Hindlimb muscle (tissue), 1 donor: ENCODE data around the gene RPS23. TPM values are rescaled to one million over a fixed set of nuclear protein-coding genes. Genes with fewer than 3 reads are reported as not detected.

Experiments
- DNase-seq: peaks from one replicate; pipeline ENCODE4 v3.0.0-alpha.2; 2013
- polyA plus RNA-seq: library from polyadenylated mRNA; unstranded; fragments of 120-200 nt; gene quantifications from one replicate; pipeline ENCODE4 v1.2.1, GENCODE V29; 2013; ENCODE audit not compliant: insufficient read length

Gene RPS23
- polyA plus RNA-seq, result 3,062 TPM

GRCh38 chr5:82277987-82278710 lies at the start of gene RPS23:
TSS of gene RPS23 (minus strand) at chr5:82278354. CDS start at chr5:82278323, 31 bp downstream.
- DNase-seq, result peak; percentile 93

- DNase-seq, result no peak
Measured at GRCh38 chr5:82327941-82328340, 49.8 kb upstream of the RPS23 start.

GRCh38 chr5:82325996-82326395 lies 47.8 kb upstream of the RPS23 start:
- DNase-seq, result no peak

- no peak for DNase-seq
Measured at GRCh38 chr5:82325155-82325554, 47.0 kb upstream of the RPS23 start.

- DNase-seq, result no peak
Measured at GRCh38 chr5:82320966-82321365, 42.8 kb upstream of the RPS23 start.

GRCh38 chr5:82319651-82320376 lies 41.7 kb upstream of the RPS23 start:
- DNase-seq, result no peak

- no peak for DNase-seq
Measured at GRCh38 chr5:82319192-82319591, 41.0 kb upstream of the RPS23 start.

- no peak for DNase-seq
Measured at GRCh38 chr5:82314964-82315758, 37.0 kb upstream of the RPS23 start.

GRCh38 chr5:82313016-82313415 lies 34.9 kb upstream of the RPS23 start:
- DNase-seq, result no peak

- DNase-seq, result peak; percentile 79
Measured at GRCh38 chr5:82312373-82312856, 34.3 kb upstream of the RPS23 start.

GRCh38 chr5:82309091-82309531 lies 31.0 kb upstream of the RPS23 start:
- no peak for DNase-seq

- no peak for DNase-seq
Measured at GRCh38 chr5:82308416-82308815, 30.3 kb upstream of the RPS23 start.

- DNase-seq, result no peak
Measured at GRCh38 chr5:82307451-82307850, 29.3 kb upstream of the RPS23 start.

GRCh38 chr5:82306151-82306550 lies 28.0 kb upstream of the RPS23 start:
- no peak for DNase-seq

GRCh38 chr5:82301190-82301589 lies 23.0 kb upstream of the RPS23 start:
- no peak for DNase-seq

- DNase-seq, result no peak
Measured at GRCh38 chr5:82298668-82299067, 20.5 kb upstream of the RPS23 start.

GRCh38 chr5:82297711-82298110 lies 19.6 kb upstream of the RPS23 start:
- no peak for DNase-seq

GRCh38 chr5:82296929-82297328 lies 18.8 kb upstream of the RPS23 start:
- DNase-seq, result no peak

- DNase-seq, result no peak
Measured at GRCh38 chr5:82295959-82296531, 17.9 kb upstream of the RPS23 start.

- no peak for DNase-seq
Measured at GRCh38 chr5:82295144-82295543, 17.0 kb upstream of the RPS23 start.

GRCh38 chr5:82291420-82291819 lies 13.3 kb upstream of the RPS23 start:
- DNase-seq, result no peak

- no peak for DNase-seq
Measured at GRCh38 chr5:82290908-82291307, 12.8 kb upstream of the RPS23 start.

- no peak for DNase-seq
Measured at GRCh38 chr5:82290005-82290404, 11.9 kb upstream of the RPS23 start.
